DND-41 (cell line): ENCODE results near the gene SKIC8.

Source experiments
- ATAC-seq: fragments of 200-7000 bp; cut with Tn5 transposase; 3 replicates; pipeline ENCODE4 v1.9.1; 2021; ENCODE audit warnings: low read depth; ENCODE audit not compliant: insufficient read depth
- DNase-seq: peaks from one replicate; pipeline ENCODE4 v3.0.0-alpha.2; 2020
- H2AFZ ChIP-seq: 2 replicates; pipeline ENCODE4 v1.6.0; 2012; ENCODE audit warnings: low read depth, low read length
- H3K27ac ChIP-seq: 2 replicates; pipeline ENCODE4 v1.5.1; 2012; ENCODE audit warnings: low read length, inconsistent platforms
- H3K27me3 ChIP-seq: fragments of 200-600 bp; sonication (generic); 2 replicates; pipeline ENCODE4 v1.6.0; 2012; ENCODE audit warnings: low read length, mild to moderate bottlenecking, inconsistent platforms; ENCODE audit not compliant: insufficient read depth, poor library complexity
- H3K36me3 ChIP-seq: 2 replicates; pipeline ENCODE4 v1.5.1; 2012; ENCODE audit warnings: low read length, inconsistent platforms; ENCODE audit not compliant: insufficient read depth
- H3K4me1 ChIP-seq: 2 replicates; pipeline ENCODE4 v1.5.1; 2012; ENCODE audit warnings: mild to moderate bottlenecking, low read length; ENCODE audit not compliant: insufficient read depth
- H3K4me2 ChIP-seq: 2 replicates; pipeline ENCODE4 v1.6.0; 2012; ENCODE audit warnings: mild to moderate bottlenecking, moderate library complexity, low read length, inconsistent platforms; ENCODE audit not compliant: insufficient read depth
- H3K4me3 ChIP-seq, 2 experiments: fragments of 200-600 bp in 1 of 2; shearing (Covaris generic) in 1 of 2; 2 replicates each; pipeline ENCODE4 v1.5.1; 2012 to 2016; ENCODE audit warnings: inconsistent platforms in 2 of 2, low read length in 2 of 2, mild to moderate bottlenecking in 2 of 2, low read depth in 1 of 2, moderate library complexity in 1 of 2
- H3K79me2 ChIP-seq: 2 replicates; pipeline ENCODE4 v1.6.0; 2012; ENCODE audit warnings: low read length, inconsistent platforms; ENCODE audit not compliant: insufficient read depth
- H3K9ac ChIP-seq: 2 replicates; pipeline ENCODE4 v1.6.0; 2012; ENCODE audit warnings: low read depth, mild to moderate bottlenecking, inconsistent platforms, low read length, moderate library complexity
- H3K9me3 ChIP-seq: 2 replicates; pipeline ENCODE4 v1.5.1; 2012; ENCODE audit warnings: low read length, moderate library complexity, mild to moderate bottlenecking, inconsistent platforms; ENCODE audit not compliant: insufficient read depth, severe bottlenecking
- H4K20me1 ChIP-seq: 2 replicates; pipeline ENCODE4 v1.6.0; 2012; ENCODE audit warnings: low read length; ENCODE audit not compliant: insufficient read depth
- CTCF ChIP-seq: IDR thresholded peaks from 2 replicates; pipeline ENCODE4 v1.5.1; 2012; ENCODE audit warnings: borderline replicate concordance, low read length, moderate library complexity, mild to moderate bottlenecking; ENCODE audit not compliant: poor library complexity, severe bottlenecking; ENCODE audit errors: extremely low read depth
- EZH2 ChIP-seq: IDR thresholded peaks from 3 replicates; pipeline ENCODE4 v1.6.1; 2012; ENCODE audit warnings: borderline replicate concordance, low read depth, mild to moderate bottlenecking, moderate library complexity, low read length, inconsistent platforms; ENCODE audit not compliant: severe bottlenecking

Gene SKIC8

GRCh38 chr15:78316283-78317083, 17.1 kb upstream of the SKIC8 start:
- Histone ChIP-seq H3K27ac (no peak overlapping the region), H3K9me3 (no peaks in the 10 kb centered on the region), H4K20me1 (no peaks in the 10 kb centered on the region), H3K36me3 (no peaks in the 10 kb centered on the region), H3K4me1 (no peaks in the 10 kb centered on the region), H3K27me3 (peaks cover 5% of the 10 kb centered on the region), H3K79me2 (no peaks in the 10 kb centered on the region), H3K4me2 (no peak overlapping the region), H3K4me3 (no peak overlapping the region), H2AFZ (no peak overlapping the region), H3K9ac (no peak overlapping the region)
- DNase-seq (no peak), ATAC-seq (no peak)
- TF ChIP-seq CTCF = no peak
- no peak for TF ChIP-seq EZH2

DNA sequence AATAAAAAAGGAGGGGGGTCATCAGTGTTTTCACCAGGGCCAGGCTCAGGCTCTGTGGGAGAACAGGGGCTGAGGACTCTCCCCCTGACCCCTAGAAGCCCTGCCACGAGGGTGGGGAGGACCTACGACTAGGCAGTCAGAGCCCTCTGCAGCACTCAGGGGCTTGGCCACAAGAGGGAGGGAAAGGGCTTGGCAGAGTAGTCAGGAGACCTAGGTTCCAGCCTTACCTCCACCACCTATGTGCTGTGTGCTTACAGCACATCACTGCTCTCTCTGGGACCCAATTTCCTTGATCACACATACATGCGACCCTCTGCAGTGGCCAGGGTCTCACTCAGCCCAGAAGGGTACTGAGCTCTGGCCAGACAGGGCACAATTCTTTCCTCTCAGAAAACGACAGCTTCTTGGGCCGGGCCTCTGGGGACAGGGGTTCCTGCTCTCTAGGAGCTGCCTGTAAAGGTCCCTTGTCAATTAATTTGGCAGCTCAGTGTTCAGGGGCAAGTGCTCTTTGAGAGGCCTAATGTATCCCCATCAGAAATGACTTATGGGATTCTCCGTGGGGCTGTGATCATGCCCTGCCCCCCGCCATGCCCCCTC, 16.4 kb upstream of the SKIC8 start:
- H3K9me3 ChIP-seq = no peaks in the 10 kb centered on the region
- no peak overlapping the region for H2AFZ ChIP-seq
- no peak overlapping the region for H3K27ac ChIP-seq
- H3K27me3 ChIP-seq = peaks cover 5% of the 10 kb centered on the region
- H4K20me1 ChIP-seq = no peaks in the 10 kb centered on the region
- no peaks in the 10 kb centered on the region for H3K4me1 ChIP-seq
- H3K9ac ChIP-seq = no peak overlapping the region
- ATAC-seq = no peak
- peak; percentile 11 for DNase-seq
- no peak overlapping the region for H3K4me2 ChIP-seq
- H3K79me2 ChIP-seq = no peaks in the 10 kb centered on the region
- no peaks in the 10 kb centered on the region for H3K36me3 ChIP-seq
- TF ChIP-seq EZH2 (no peak), CTCF (peak; percentile 41)
- no peak overlapping the region for H3K4me3 ChIP-seq

GRCh38 chr15:78314181-78314581, 14.8 kb upstream of the SKIC8 start:
- Histone ChIP-seq H3K36me3 (no peaks in the 10 kb centered on the region), H3K4me1 (no peaks in the 10 kb centered on the region), H3K27me3 (peaks cover 5% of the 10 kb centered on the region), H3K4me2 (no peak overlapping the region), H3K4me3 (no peak overlapping the region), H3K9ac (no peak overlapping the region), H3K9me3 (no peaks in the 10 kb centered on the region), H2AFZ (no peak overlapping the region), H3K79me2 (no peaks in the 10 kb centered on the region), H3K27ac (no peak overlapping the region), H4K20me1 (no peaks in the 10 kb centered on the region)
- ATAC-seq (no peak), DNase-seq (no peak)
- TF ChIP-seq CTCF (no peak), EZH2 (no peak)
